HL-60/S4 (cell line): Measurements from ENCODE around the gene DOCK10.
"Not testable (repeated sequence)": the region's sequence is repeated elsewhere in the genome, so short reads cannot be mapped to it uniquely, and the experiment has no call there.

Source experiments
- in situ Hi-C: fragments of 300-500 bp; cut with MboI; formaldehyde crosslinking; loops from 2 replicates; pipeline ENCODE4 v1.14.3; 2022; ENCODE audit warnings: low sequenced_read_pairs

DOCK10 gene

DNA sequence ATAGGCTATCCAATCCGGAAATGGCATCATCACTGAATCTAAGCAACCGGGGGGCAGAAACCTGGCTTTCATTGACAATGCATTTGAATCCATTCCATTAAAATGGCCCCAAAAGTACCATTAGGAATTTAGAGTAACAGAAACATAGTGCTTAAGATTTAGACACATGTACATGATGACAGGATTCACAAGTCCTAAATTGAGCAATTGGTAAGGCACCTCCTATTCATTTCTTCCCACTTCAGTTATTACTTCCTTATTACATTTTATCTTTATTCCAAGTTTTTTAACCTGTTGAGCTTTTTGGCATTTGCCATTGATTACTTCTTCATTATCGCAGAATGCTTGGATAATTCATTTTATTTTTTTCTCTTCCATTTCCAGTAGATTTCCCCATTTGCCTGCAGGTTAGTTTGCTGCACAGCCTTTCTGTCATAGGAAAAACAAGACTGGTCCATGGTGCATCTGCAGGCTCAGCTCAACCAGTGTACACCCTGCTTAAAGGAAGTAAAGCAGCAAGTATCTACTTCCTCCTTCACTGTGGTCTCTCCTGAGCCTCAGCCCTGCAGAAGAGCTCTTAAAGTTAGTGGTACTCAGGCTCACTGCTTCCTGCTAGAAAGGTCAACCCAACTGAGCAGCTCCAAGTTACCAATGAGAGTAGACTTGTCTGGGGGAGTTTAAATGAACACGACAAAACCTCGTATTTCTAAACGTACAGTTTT, 89.2 kb downstream of the DOCK10 start:
- in situ Hi-C loops: no loop called here

GRCh38 chr2:224951723-224952481, 90.4 kb downstream of the DOCK10 start:
- in situ Hi-C loops: no loop called here

DNA sequence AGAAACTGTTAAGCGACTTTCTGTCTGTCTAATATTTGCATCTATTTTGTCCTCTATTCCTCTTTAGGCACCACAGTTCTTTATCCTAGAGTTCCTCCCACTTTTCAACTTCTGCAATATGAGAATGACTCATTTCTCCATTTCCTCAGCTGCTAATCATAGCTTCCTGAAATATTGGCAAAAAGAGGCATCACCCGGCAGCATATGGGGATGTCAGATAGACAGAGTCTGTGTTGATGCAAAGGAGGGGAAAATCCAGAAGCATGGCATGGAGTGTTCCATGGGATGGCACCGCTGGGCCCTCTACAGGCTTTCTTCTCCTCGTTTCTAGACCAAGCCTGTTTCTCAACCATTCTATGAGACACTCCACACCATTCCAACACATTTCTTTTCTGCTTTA, 93.4 kb downstream of the DOCK10 start:
- in situ Hi-C loops: no loop called here

GRCh38 chr2:224948005-224948404, 94.3 kb downstream of the DOCK10 start:
- in situ Hi-C loops: no loop called here

- in situ Hi-C loops: no loop called here
These were observed 94.7 kb downstream of the DOCK10 start for GRCh38 chr2:224947566-224947965.

DNA sequence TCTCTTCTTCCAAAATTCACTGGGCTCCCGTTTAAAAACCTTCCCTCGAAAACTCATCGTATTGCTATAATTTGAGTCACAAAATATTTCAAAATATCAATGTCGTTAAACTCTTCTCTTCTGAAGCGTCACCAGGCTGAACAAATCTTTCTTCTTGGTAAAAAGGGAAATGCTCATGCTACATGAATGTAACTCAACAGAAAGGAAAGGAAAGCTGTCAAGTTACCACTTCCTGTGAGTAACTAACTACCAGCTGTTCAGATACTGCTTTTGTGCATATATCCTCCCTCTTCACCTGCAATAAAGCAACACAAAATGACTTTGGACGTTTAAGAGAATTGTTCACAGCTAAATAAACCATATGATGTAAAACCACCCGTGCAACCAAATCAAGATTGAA, 95.4 kb downstream of the DOCK10 start:
- in situ Hi-C loops: no loop called here

DNA sequence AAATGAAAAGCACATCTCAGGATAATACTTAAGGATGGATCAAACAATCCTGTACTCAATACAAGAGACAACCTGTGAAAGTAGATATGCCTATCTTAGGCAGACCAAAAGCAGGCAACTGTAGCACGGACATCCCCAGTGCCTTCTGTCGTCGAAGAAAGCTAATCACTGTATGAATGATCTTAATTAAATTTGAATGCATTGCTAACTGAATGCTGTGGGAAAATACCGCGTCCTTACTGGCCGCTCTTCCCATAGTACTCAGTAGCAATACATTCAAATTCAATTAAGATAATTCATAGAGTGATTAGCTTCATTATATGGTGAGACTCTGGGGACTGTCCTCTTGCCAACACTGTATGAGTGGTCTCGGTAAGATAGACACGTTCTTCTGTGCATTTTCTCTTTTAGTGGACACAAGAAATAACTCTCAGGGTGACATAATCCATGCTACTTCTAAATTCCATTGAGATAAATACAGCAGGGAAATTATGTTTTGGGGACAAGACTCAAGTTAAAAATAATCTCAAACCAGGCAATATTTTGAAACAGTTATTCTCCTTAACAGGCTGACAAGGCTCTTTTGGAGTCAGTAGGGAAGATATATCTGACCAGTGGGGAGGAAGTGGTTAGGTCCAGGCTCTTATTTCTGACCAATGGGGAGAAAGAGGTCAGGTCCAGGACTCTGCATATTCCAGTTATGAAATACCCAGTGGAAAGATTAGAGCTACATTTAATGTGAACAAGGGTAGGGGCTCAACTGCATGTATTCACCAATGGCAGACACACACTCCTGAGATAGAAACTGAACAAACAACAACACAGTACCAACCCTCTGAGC, 97.3 kb downstream of the DOCK10 start:
- in situ Hi-C loops: no loop called here

- in situ Hi-C loops: not testable (repeated sequence)
These were observed 98.6 kb downstream of the DOCK10 start for GRCh38 chr2:224943601-224944041.

DNA sequence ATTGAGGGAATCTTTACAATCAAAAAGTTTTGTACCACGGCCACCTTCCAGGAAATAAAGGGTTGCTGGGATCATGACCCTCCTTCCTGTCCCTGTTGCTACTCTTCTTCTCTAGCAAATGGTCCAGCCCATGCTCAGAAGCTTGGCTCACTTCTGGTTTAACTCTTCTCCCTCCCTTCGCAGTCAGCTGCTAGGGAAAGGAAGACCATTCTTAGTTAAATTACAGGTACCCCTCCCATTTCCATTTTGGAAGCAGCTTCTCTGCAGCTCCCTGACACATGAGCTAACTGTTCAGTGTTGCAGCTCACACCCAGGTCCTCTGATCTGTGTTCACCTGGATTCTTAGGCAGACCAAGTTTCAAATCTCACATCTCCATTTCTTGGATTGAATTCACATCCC, 100.3 kb downstream of the DOCK10 start:
- in situ Hi-C loops: no loop called here

DNA sequence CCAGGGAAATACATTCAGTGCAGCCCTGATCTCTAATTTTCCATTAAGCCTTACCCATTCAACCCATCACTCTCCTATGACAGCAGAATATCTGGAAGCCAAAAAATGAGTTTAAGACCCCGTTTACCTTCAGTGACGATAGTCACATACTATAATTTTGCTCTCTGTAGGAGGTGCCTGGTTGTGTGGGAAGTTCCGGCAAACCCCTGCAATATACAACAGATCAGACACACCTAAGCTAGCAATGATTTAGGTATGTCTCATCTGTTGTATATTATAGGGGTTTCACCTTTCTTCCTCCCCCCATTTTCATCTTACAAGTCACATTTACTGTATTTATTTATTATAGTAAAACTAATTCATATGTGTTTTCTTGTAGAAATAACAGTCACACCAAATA, 101.7 kb downstream of the DOCK10 start:
- in situ Hi-C loops: no loop called here

DNA sequence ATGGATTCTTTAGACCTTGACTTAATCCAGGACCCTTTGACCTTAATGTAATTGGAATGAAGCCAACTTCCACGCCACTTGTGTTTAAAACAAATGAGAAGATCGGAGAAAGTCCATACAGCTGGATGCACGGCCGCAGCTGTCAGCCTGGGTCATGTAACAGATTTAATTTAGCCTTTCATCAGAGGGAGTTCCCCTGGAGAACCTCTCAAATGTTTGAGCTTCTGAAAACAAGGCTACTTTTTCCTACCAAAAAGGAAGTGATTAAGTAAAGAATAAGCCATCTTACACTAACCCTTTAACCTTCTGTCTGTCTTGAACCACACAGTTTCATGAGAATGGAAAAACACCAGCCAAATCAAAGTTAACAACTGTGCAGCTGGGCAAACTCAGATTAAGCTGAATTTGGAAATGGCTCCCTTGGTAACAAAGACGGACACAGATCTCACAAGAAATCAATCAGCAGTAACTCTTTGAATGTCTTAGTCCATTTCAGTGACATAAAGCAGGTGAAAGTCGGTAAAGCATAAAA, 103.6 kb downstream of the DOCK10 start:
- in situ Hi-C loops: no loop called here

- in situ Hi-C loops: no loop called here
These were observed 104.4 kb downstream of the DOCK10 start for GRCh38 chr2:224937887-224938286.

DNA sequence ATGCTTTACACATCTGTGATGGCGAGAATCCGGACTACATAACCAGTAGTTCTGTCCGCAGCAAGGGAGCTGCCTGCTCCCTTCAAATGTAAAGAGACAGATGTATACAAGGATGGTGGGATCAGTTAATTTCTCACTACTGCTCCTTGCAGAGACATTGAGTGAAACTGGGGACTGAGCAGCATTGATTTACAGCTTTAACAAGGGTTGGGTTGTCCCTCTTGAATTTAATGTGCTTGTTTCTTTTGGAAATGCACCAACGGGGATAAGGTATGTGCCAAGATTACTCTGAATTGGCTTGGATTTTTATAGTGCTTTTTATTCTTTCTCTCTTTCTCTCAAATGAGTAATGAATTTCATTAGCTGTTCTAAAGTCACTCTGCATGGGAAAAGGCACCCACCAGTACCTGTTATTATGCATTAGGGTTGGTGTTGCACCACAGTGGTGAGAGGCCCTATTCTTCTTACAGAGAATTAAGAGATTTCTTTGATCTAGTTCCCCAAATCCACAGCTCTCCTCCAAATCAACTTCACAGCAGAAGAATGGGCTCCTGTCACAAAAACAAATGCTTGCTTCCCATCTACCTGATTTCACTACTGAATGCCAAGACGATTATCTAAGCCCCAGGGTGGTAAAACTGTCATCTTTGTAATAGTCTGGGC, 107.6 kb downstream of the DOCK10 start:
- in situ Hi-C loops: no loop called here

GRCh38 chr2:224933431-224933830, 108.8 kb downstream of the DOCK10 start:
- in situ Hi-C loops: no loop called here

- in situ Hi-C loops: no loop called here
These were observed 109.7 kb downstream of the DOCK10 start for GRCh38 chr2:224932522-224932921.

DNA sequence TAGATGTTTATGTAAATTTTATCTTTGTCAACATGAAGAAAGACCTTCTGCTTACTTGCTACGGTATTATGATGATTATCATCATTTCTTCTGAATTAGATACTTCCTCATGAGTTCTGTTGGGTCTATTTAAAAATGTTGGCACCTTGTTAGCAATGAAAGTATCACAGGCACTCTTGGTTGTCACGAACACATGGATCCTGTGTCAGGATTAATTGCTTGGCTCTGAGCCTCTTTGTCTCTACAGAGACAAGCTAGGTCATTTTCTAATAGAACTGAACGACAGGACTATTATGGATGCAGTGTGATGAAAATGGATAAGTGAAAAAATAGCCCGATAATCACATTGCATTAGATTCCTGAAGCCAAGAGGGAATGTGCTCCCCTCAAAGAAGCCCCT, 110.3 kb downstream of the DOCK10 start:
- in situ Hi-C loops: no loop called here

GRCh38 chr2:224930990-224931389, 111.3 kb downstream of the DOCK10 start:
- in situ Hi-C loops: no loop called here

DNA sequence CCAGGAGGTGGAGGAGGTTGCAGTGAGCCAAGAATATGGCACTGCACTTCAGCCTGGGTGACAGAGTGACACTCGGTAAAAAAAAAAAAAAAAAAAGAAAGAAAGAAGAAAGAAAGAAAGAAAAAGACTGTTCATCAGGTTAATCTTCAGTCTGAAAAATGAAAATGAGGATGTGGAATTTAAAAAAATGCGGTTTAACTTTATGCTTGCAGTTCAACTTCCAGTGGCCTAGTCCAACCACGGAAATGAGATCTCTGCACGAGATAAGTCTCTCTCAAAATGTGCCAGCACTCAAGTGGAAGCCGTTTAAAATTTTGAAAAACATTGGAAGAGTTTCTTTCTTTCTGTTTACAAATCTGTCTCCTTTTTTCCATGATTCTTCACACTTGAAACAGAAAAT, 112.1 kb downstream of the DOCK10 start:
- in situ Hi-C loops: no loop called here

- in situ Hi-C loops: no loop called here
These were observed 112.8 kb downstream of the DOCK10 start for GRCh38 chr2:224929512-224929911.

DNA sequence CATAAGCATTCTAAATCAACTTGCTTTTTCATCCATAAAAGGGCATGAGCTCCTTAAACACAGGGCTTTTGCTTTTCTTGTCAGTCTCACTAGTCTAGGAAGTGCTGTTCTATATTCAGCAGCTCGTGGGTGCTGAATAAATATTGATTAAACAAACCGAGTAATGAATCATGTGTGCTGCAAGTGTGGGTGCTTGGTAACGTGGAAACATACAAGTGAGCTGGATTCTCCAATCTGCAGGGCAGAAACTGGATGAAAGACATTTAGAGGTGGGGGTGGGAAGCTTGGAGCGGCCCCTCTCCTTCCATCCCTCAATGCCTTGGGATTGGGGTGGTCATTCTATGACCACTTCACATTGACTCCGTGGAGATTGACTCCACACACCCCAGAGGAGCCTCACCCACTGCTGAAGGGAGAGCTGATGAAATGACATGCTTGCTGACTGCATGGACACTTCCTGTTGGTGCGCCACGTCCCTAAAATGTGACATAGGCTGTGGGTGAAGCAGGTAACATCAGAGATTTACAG, 114.6 kb downstream of the DOCK10 start:
- in situ Hi-C loops: no loop called here
